ENCODE measurements around the gene MATN4. TPM values are rescaled to one million over a fixed set of nuclear protein-coding genes. Genes with fewer than 3 reads are reported as not detected.

Gene MATN4
- total and polyA plus RNA-seq, 2 of the 13 experiments (the other 11 are each of a cell fraction or from before 2014, with no cell fraction given): not detected

DNA sequence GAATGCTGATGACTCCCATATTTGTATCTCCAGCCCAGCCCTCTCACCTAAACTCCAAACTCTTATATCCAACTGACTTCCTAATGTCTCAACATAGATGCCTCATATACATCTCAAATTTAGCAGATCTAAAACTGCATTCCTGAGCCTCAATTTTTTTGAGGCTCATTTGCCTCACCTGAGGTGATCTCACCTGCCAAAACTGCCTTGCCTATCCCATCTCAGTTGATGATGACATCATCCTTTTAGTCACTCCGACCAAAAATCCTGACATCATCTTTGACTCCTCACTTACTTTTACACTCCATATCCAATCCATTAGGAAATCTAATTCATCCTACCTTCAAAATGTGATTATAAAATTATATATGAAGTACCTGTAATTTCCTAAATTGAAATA is 28.1 kb downstream of the MATN4 start:
- ATAC-seq (no peak), FAIRE-seq (no peak), DNase-seq (ENCODE audit: low spot score) (no peak)
- Histone ChIP-seq H3K9me3 (ENCODE audit: low read length) (no peaks in the 10 kb centered on the region), H3K27me3 (ENCODE audit: control insufficient read depth in 1 of 2, insufficient read depth in 2 of 2, low read length in 2 of 2) (peaks cover 0 to 25% of the 10 kb centered on the region in 2 experiments; a peak in 3 of 5 replicates), H3K36me3 (replicated peaks in 1 of 2; ENCODE audit: control insufficient read depth in 1 of 2, insufficient read depth in 2 of 2, low read length in 2 of 2) (no peaks in the 10 kb centered on the region), H3K27ac (ENCODE audit: extremely low read length, insufficient read depth, low read length) (no peak overlapping the region), H2AFZ (ENCODE audit: low read length) (no peak overlapping the region), H3K4me1 (ENCODE audit: insufficient read depth, low read length) (no peaks in the 10 kb centered on the region), H3K4me2 (ENCODE audit: low read depth, low read length) (no peak overlapping the region), H3K4me3 (replicated peaks in 1 of 3; ENCODE audit: insufficient read depth in 1 of 3, low read depth in 2 of 3, low read length in 3 of 3) (no peak overlapping the region), H3K9ac (ENCODE audit: insufficient read depth, low read depth, low read length) (no peak overlapping the region), H3K79me2 (ENCODE audit: insufficient read depth, low read length) (no peaks in the 10 kb centered on the region), H4K20me1 (ENCODE audit: insufficient read depth, low read length) (no peaks in the 10 kb centered on the region)
- ChIA-PET POLR2A (no interaction called here), CTCF (ENCODE audit: low intra/inter-chr PET ratio, low total read pairs) (no interaction called here)
- BruUV-seq (replicated peaks): no TSS peak
- intact Hi-C loops (cut with micrococcal nuclease; ENCODE audit: unreplicated experiment) (no loop called here), in situ Hi-C loops (cut with HindIII; ENCODE audit: extremely low pct_ligation_motif_present, low pct_unique_long_range_greater_than_20kb) (no loop called here)
- WGBS (ENCODE audit: low lambda C conversion rate): 0% methylated on average over 1 of the region's 1 CpG
- TF ChIP-seq CREB1 (IDR thresholded peaks at IDR 0.05) (peak; percentile 86), CREB1 (CRISPR knock-in tag; IDR thresholded peaks at IDR 0.05) (no peak), ATF7 (IDR thresholded peaks at IDR 0.05) (peak; percentile 100), ATF7 (CRISPR knock-in tag; IDR thresholded peaks at IDR 0.05) (no peak), ZNF224 (CRISPR knock-in tag; IDR thresholded peaks at IDR 0.05) (no peak), LCORL (IDR thresholded peaks at IDR 0.05) (no peak), LCORL (CRISPR knock-in tag; IDR thresholded peaks at IDR 0.05) (no peak), SMYD3 (CRISPR knock-in tag; IDR thresholded peaks at IDR 0.05) (no peak), ZBTB7B (CRISPR knock-in tag; IDR thresholded peaks at IDR 0.05) (no peak), MAFK (conservative IDR thresholded peaks at IDR 0.05 in 1 of 2, IDR thresholded peaks at IDR 0.05 in 1 of 2; ENCODE audit: low read length in 2 of 2) (no peak), ZBTB42 (CRISPR knock-in tag; IDR thresholded peaks at IDR 0.05) (no peak), ZNF225 (CRISPR knock-in tag; IDR thresholded peaks at IDR 0.05) (no peak), SMAD1 (CRISPR knock-in tag; IDR thresholded peaks at IDR 0.05; ENCODE audit: borderline replicate concordance, low read depth) (no peak), MAFF (IDR thresholded peaks at IDR 0.05; ENCODE audit: low read depth, low read length) (no peak), ZNF292 (CRISPR knock-in tag; IDR thresholded peaks at IDR 0.05; ENCODE audit: borderline replicate concordance, low read depth) (no peak)
- TF ChIP-seq, protein P1, sequence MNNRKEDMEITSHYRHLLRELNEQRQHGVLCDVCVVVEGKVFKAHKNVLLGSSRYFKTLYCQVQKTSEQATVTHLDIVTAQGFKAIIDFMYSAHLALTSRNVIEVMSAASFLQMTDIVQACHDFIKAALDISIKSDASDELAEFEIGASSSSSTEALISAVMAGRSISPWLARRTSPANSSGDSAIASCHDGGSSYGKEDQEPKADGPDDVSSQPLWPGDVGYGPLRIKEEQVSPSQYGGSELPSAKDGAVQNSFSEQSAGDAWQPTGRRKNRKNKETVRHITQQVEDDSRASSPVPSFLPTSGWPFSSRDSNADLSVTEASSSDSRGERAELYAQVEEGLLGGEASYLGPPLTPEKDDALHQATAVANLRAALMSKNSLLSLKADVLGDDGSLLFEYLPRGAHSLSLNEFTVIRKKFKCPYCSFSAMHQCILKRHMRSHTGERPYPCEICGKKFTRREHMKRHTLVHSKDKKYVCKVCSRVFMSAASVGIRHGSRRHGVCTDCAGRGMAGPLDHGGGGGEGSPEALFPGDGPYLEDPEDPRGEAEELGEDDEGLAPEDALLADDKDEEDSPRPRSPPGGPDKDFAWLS (CRISPR knock-in tag; IDR thresholded peaks at IDR 0.05; ENCODE audit: borderline replicate concordance): no peak
- TF ChIP-seq, protein P2, sequence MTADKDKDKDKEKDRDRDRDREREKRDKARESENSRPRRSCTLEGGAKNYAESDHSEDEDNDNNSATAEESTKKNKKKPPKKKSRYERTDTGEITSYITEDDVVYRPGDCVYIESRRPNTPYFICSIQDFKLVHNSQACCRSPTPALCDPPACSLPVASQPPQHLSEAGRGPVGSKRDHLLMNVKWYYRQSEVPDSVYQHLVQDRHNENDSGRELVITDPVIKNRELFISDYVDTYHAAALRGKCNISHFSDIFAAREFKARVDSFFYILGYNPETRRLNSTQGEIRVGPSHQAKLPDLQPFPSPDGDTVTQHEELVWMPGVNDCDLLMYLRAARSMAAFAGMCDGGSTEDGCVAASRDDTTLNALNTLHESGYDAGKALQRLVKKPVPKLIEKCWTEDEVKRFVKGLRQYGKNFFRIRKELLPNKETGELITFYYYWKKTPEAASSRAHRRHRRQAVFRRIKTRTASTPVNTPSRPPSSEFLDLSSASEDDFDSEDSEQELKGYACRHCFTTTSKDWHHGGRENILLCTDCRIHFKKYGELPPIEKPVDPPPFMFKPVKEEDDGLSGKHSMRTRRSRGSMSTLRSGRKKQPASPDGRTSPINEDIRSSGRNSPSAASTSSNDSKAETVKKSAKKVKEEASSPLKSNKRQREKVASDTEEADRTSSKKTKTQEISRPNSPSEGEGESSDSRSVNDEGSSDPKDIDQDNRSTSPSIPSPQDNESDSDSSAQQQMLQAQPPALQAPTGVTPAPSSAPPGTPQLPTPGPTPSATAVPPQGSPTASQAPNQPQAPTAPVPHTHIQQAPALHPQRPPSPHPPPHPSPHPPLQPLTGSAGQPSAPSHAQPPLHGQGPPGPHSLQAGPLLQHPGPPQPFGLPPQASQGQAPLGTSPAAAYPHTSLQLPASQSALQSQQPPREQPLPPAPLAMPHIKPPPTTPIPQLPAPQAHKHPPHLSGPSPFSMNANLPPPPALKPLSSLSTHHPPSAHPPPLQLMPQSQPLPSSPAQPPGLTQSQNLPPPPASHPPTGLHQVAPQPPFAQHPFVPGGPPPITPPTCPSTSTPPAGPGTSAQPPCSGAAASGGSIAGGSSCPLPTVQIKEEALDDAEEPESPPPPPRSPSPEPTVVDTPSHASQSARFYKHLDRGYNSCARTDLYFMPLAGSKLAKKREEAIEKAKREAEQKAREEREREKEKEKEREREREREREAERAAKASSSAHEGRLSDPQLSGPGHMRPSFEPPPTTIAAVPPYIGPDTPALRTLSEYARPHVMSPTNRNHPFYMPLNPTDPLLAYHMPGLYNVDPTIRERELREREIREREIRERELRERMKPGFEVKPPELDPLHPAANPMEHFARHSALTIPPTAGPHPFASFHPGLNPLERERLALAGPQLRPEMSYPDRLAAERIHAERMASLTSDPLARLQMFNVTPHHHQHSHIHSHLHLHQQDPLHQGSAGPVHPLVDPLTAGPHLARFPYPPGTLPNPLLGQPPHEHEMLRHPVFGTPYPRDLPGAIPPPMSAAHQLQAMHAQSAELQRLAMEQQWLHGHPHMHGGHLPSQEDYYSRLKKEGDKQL (CRISPR knock-in tag; IDR thresholded peaks at IDR 0.05; ENCODE audit: low read depth): no peak
- TF ChIP-seq, protein P3, sequence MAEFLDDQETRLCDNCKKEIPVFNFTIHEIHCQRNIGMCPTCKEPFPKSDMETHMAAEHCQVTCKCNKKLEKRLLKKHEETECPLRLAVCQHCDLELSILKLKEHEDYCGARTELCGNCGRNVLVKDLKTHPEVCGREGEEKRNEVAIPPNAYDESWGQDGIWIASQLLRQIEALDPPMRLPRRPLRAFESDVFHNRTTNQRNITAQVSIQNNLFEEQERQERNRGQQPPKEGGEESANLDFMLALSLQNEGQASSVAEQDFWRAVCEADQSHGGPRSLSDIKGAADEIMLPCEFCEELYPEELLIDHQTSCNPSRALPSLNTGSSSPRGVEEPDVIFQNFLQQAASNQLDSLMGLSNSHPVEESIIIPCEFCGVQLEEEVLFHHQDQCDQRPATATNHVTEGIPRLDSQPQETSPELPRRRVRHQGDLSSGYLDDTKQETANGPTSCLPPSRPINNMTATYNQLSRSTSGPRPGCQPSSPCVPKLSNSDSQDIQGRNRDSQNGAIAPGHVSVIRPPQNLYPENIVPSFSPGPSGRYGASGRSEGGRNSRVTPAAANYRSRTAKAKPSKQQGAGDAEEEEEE (CRISPR knock-in tag; IDR thresholded peaks at IDR 0.05; ENCODE audit: borderline replicate concordance): no peak
